Lower leg skin (tissue), 4 donors: Measurements from ENCODE around the gene LCE5A. TPM values are rescaled to one million over a fixed set of nuclear protein-coding genes. Genes with fewer than 3 reads are reported as not detected.

Source experiments
- DNase-seq, 2 donors: peaks; one replicate each; pipeline ENCODE4 v3.0.0-alpha.2; 2019; ENCODE audit warnings: low spot score in 2 of 2
- H3K4me3 ChIP-seq: fragments of 200-600 bp; sonication (generic); 2 replicates; pipeline ENCODE4 v1.5.1; 2017; ENCODE audit warnings: mild to moderate bottlenecking, low read depth; ENCODE audit not compliant: poor library complexity, severe bottlenecking
- CTCF ChIP-seq, 3 donors: fragments of 450-650 bp; IDR thresholded peaks; one replicate each; pipeline ENCODE4 v1.5.1; 2016; ENCODE audit warnings: antibody characterized with exemption in 3 of 3, mild to moderate bottlenecking in 3 of 3, moderate library complexity in 2 of 3
- POLR2A ChIP-seq, 2 donors: fragments of 450-650 bp; IDR thresholded peaks; one replicate each; pipeline ENCODE4 v1.6.1; 2016 to 2017; ENCODE audit warnings: antibody characterized with exemption in 2 of 2, mild to moderate bottlenecking in 1 of 2, moderate library complexity in 1 of 2
- WGBS, 2 donors: methylation state at CpG; one replicate each; pipeline ENCODE4 v1.1.5; 2018; 5-methylcytosine and 5-hydroxymethylcytosine counted together
- intact Hi-C: fragments of 100-400 bp; cut with DNase I; formaldehyde crosslinking; loops from one replicate; pipeline ENCODE4 v1.15.0; 2023; ENCODE audit warnings: low total_unique reads
- total RNA-seq, 4 donors: library from RNA; depleted of rRNA; stranded (reverse); fragments of >200 nt; gene quantifications; one replicate each; pipeline ENCODE4 v1.1.0, GENCODE V29; 2016

LCE5A gene
- total RNA-seq, 4 donors from 2014 or later, result 154 to 612 (median 267) TPM

GRCh38 chr1:152497273-152497672 is 13.3 kb upstream of the LCE5A start:
- TF ChIP-seq POLR2A (IDR thresholded peaks at IDR 0.05), result no peak
- no peak for TF ChIP-seq CTCF (IDR thresholded peaks at IDR 0.05)
- intact Hi-C loops, result no loop called here
- no peak for DNase-seq
- WGBS, 2 donors, result 28 to 29% methylated on average over 2 of the region's 2 CpGs
- H3K4me3 ChIP-seq, result no peak overlapping the region

DNA sequence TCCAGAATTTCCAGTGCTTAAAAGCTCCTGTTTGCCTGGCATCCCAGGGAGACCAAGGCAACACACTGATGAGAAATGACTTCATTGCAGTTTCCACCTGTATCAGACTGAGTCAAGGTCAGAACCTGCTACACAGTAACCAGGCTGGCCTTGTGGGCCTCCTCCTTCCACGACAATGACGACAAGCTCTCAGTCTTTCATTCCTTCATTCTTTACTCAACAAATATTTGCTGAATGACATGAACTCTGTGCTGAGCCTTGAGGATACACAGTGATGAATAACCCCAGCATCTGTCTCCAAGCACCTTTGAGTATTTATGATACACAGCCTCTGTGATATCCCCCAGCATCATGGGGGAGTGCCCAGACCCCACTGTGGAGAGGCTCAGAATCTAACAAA is 8.9 kb upstream of the LCE5A start:
- intact Hi-C loops, result no loop called here
- DNase-seq, result no peak
- TF ChIP-seq CTCF (IDR thresholded peaks at IDR 0.05), result no peak
- no peak overlapping the region for H3K4me3 ChIP-seq
- 40 to 61% methylated on average over 2 of the region's 2 CpGs for WGBS, 2 donors

DNA sequence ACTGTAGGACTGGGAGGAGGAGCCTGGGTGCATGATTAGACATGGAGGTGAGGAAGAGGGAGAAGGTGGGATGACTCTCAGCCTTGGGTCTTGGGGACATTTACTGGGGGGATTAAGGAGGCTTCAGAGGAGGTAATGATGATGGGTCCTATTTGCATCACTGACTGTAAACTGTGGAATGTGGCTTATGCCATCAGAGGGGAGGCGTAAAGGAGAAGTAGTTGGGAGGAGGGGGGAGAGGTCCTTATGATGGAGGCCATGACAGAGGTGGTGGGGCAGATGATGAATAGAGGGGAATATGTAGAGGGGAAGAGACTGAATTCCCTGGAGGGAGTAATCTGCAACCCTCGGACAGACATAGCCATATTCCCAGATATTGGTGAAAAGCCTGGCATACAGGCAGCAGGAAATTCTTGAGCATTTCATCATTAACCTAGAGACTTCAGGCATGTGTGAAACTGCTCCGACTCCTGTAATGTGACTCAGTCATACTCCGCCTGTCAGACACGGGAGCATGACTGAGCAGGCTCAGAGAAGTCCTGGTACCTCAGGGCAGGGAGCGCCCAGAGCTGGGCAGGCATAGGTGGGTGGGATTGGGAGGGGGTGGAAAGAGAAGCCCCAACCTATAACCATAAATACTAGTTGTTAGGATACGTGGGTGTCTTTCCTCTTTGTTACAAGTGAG is 8.0 kb upstream of the LCE5A start:
- TF ChIP-seq POLR2A (IDR thresholded peaks at IDR 0.05), result no peak
- no peak for TF ChIP-seq CTCF (IDR thresholded peaks at IDR 0.05)
- intact Hi-C loops, result no loop called here
- H3K4me3 ChIP-seq, result no peak overlapping the region
- WGBS, 2 donors, result 40 to 46% methylated on average over 7 of the region's 7 CpGs
- DNase-seq, result peak in 1 of 2 donors; percentile 37

GRCh38 chr1:152505083-152505482 is 5.5 kb upstream of the LCE5A start:
- TF ChIP-seq CTCF (IDR thresholded peaks at IDR 0.05) (no peak), POLR2A (IDR thresholded peaks at IDR 0.05) (no peak)
- no peak overlapping the region for H3K4me3 ChIP-seq
- 21 to 40% methylated on average over 2 of the region's 2 CpGs for WGBS, 2 donors
- no peak for DNase-seq
- intact Hi-C loops, result no loop called here

DNA sequence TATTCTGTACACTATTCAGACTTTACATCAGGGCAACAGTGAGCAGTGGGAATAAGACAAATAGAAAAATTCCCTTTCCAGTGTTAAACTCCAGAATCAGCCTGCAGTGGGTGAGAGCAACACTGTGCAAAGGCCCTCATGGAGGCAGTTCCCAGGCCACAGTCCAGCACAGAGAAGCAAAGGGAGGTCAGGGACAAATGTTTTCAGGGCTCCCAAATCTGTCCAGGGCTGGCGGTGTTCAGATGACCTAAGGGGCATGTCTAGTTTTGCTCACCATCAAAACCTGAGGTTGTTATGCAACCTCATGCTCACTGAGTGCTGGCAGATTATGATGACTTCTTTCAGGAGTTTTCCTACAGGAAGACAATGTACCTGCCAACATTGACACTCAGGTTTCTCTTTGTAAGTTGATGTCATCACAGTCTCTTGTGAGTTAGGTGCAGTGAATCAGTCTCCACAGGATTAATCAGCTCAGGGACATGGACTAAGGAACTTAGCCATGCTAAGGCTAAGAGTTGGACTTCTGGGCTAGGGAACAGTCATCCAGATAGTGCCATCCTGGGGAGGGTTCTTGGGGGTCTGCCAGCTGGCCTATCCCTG is 3.6 kb upstream of the LCE5A start:
- TF ChIP-seq CTCF (IDR thresholded peaks at IDR 0.05) (no peak), POLR2A (IDR thresholded peaks at IDR 0.05) (no peak)
- WGBS, 2 donors, result 44 to 50% methylated on average over 1 of the region's 1 CpG
- intact Hi-C loops, result no loop called here
- no peak for DNase-seq
- H3K4me3 ChIP-seq, result no peak overlapping the region

GRCh38 chr1:152511596-152511995 is 993 bp downstream of the LCE5A start:
- TF ChIP-seq POLR2A (IDR thresholded peaks at IDR 0.05) (no peak), CTCF (IDR thresholded peaks at IDR 0.05) (no peak)
- no peak overlapping the region for H3K4me3 ChIP-seq
- DNase-seq, result no peak
- intact Hi-C loops, result no loop called here
- 89 to 91% methylated on average over 5 of the region's 5 CpGs for WGBS, 2 donors
